Testis (tissue), 3 donors: Measurements from ENCODE around the gene DDX18. TPM values are rescaled to one million over a fixed set of nuclear protein-coding genes. Genes with fewer than 3 reads are reported as not detected.

Experiments used
- DNase-seq: peaks from one replicate; pipeline ENCODE4 v3.0.0-alpha.2; 2019
- H3K27ac ChIP-seq, 2 donors: fragments of 200-600 bp; sonication (generic); one replicate each; pipeline ENCODE4 v1.5.1; 2019
- H3K27me3 ChIP-seq: fragments of 200-600 bp; sonication (generic); one replicate; pipeline ENCODE4 v1.5.1; 2019
- H3K36me3 ChIP-seq: fragments of 200-600 bp; sonication (generic); one replicate; pipeline ENCODE4 v1.5.1; 2017; ENCODE audit warnings: low read depth; ENCODE audit errors: missing control alignments
- H3K4me1 ChIP-seq: fragments of 200-600 bp; sonication (generic); one replicate; pipeline ENCODE4 v1.5.1; 2019
- H3K4me3 ChIP-seq, 2 donors: fragments of 200-600 bp; sonication (generic); one replicate each; pipeline ENCODE4 v1.5.1; 2017 to 2019
- H3K9me3 ChIP-seq: fragments of 200-600 bp; sonication (generic); one replicate; pipeline ENCODE4 v1.5.1; 2017
- CTCF ChIP-seq, 3 experiments: fragments of 450-650 bp in 2 of 3; fragments of 200-600 bp in 1 of 3; sonication (generic) in 1 of 3; IDR thresholded peaks; one replicate each; pipeline ENCODE4 v1.5.1; 2016 to 2019; ENCODE audit warnings: antibody characterized with exemption in 3 of 3, mild to moderate bottlenecking in 2 of 3, moderate library complexity in 1 of 3
- POLR2A ChIP-seq: fragments of 450-650 bp; IDR thresholded peaks from one replicate; pipeline ENCODE4 v1.6.1; 2017; ENCODE audit warnings: antibody characterized with exemption, mild to moderate bottlenecking, moderate library complexity
- WGBS, 2 donors: methylation state at CpG; one replicate each; pipeline ENCODE4 v1.1.5; 2018; 5-methylcytosine and 5-hydroxymethylcytosine counted together
- intact Hi-C: fragments of 100-400 bp; cut with DNase I; formaldehyde crosslinking; loops from one replicate; pipeline ENCODE4 v1.15.1; 2023; ENCODE audit warnings: low total_unique reads
- polyA plus RNA-seq: library from polyadenylated mRNA; stranded (reverse); fragments of 350-450 nt; fragmentation: Illumina TruSeq; extraction: RNeasy Lipid Tissue Mini Kit (QIAGEN cat#74804); gene quantifications from one replicate; pipeline ENCODE4 v1.2.3, GENCODE V29; 2014; ENCODE audit warnings: low read depth, low replicate concordance; ENCODE audit not compliant: insufficient read depth
- total RNA-seq, 2 donors: library from RNA; depleted of rRNA; stranded (reverse); fragments of >200 nt; gene quantifications; one replicate each; pipeline ENCODE4 v1.2.3, GENCODE V29; 2016

DDX18 gene
- total and polyA plus RNA-seq, 3 donors from 2014 or later, result 31.1 to 62.4 (median 50.3) TPM

GRCh38 chr2:117862459-117862858 lies 48.0 kb downstream of the DDX18 start:
- no peaks in the 10 kb centered on the region for H3K4me1 ChIP-seq
- H3K36me3 ChIP-seq, result no peaks in the 10 kb centered on the region
- no peak overlapping the region for H3K4me3 ChIP-seq
- no peak for DNase-seq
- H3K27me3 ChIP-seq, result no peaks in the 10 kb centered on the region
- no peaks in the 10 kb centered on the region for H3K9me3 ChIP-seq
- TF ChIP-seq CTCF (IDR thresholded peaks at IDR 0.05) (no peak), POLR2A (no peak)
- intact Hi-C loops, result no loop called here
- no peak overlapping the region for H3K27ac ChIP-seq

DNA sequence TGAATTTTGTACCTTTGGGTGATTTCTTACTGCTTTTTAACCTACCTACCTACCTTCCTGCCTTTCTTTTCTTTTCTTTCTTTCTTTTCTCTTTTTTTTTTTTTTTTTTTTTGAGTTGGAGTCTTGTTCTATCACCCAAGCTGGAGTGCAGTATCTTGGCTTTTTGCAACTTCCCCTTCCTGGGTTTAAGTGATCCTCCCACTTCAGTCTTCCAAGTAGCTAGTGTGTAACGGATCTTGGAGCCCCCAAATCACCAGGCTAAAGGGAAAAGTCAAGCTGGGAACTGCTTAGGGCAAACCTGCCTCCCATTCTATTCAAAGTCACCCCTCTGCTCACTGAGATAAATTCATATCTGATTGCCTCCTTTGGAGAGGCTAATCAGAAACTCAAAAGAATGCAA lies 61.3 kb downstream of the DDX18 start:
- WGBS, 2 donors, result 44 to 78% methylated on average over 1 of the region's 1 CpG
- Histone ChIP-seq H3K4me3 (no peak overlapping the region), H3K9me3 (no peaks in the 10 kb centered on the region), H3K36me3 (no peaks in the 10 kb centered on the region), H3K27ac (no peak overlapping the region), H3K4me1 (no peaks in the 10 kb centered on the region), H3K27me3 (no peaks in the 10 kb centered on the region)
- intact Hi-C loops, result no loop called here
- no peak for TF ChIP-seq POLR2A
- no peak for TF ChIP-seq CTCF (IDR thresholded peaks at IDR 0.05)
- no peak for DNase-seq

DNA sequence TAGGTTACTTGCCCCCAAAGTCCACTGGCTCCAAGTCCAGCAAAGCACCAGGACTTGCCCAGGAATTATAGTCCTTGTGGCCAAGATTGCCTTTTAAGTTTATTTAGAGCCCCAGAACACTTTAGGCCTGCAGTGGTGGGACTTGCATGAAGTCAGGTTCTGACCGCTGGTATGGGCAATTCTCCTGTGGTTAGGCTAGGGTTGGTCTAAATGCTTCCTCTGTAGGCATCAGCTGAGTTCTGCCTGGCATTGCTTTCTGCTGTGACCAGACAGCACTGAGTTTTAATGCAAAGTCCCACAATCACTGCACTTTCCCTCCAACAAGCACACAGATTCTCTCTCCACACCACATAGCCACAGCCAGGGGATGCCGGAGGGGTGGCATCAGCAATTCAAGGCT lies 64.5 kb downstream of the DDX18 start:
- no peak for DNase-seq
- no peaks in the 10 kb centered on the region for H3K4me1 ChIP-seq
- TF ChIP-seq POLR2A (no peak), CTCF (IDR thresholded peaks at IDR 0.05) (no peak)

More for the DNA sequence above, 64.5 kb downstream of the DDX18 start:
- Histone ChIP-seq H3K27ac (no peak overlapping the region), H3K27me3 (no peaks in the 10 kb centered on the region), H3K36me3 (no peaks in the 10 kb centered on the region), H3K9me3 (no peaks in the 10 kb centered on the region), H3K4me3 (no peak overlapping the region)
- WGBS, 2 donors, result 98 to 100% methylated on average over 1 to 2 of the region's 2 CpGs
- intact Hi-C loops, result no loop called here

Other genes starting within 250 kb of the DDX18 start
- gene CCDC93, start 199.4 kb downstream of the DDX18 start, total RNA-seq, result 10 to 100 TPM; 61.6 to 82.3 TPM
- 44.4 TPM for gene CCDC93, start 199.4 kb downstream of the DDX18 start, polyA plus RNA-seq